Measurements from ENCODE around the gene PGK1.
A peak's percentile ranks its signal among the peaks of the same experiment; 100 is the strongest.
"Not testable (repeated sequence)": the region's sequence is repeated elsewhere in the genome, so short reads cannot be mapped to it uniquely, and the experiment has no call there.

Gene PGK1

DNA sequence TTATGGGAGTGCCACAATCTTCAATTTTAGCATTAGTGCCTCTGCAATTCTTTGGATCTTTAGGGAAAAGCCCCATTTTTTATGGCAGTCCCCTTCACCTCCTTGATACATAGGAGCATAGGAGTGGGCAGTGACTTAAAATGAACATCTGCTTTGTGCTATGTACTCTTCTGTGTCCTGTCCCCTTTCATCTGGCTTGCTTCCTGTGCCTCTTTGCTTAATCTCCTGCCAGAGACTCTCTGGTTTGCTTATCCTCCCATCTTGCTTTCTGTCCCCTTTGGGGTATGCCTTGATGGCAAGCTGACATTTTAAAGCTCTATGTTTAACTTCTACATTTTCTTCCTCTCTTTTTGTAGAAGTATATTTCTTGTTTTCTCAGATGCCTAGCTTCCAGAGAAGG, 12.3 kb downstream of the PGK1 start:
- no peak for DNase-seq (ENCODE audit: low read depth)

DNA sequence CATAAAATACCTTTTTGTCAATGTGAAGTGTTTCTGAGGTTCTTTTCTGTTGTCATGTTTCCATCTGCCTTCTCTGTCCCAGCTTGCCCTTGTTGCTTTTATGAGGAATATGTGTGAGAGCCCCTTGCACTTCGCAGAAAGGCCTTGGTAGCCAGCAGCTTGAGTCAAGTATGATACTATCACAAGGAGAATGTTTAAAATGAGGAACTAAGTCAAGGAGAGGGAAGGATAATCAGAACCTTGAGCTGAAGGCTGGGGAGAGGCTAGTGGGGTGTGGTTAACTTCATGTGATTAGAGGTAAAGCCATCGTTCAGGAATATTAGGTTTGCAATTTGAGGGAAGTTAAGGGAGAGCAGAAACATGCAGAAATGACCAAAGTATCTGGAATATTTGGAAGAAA, 12.7 kb downstream of the PGK1 start:
- DNase-seq (ENCODE audit: low read depth) = no peak

DNA sequence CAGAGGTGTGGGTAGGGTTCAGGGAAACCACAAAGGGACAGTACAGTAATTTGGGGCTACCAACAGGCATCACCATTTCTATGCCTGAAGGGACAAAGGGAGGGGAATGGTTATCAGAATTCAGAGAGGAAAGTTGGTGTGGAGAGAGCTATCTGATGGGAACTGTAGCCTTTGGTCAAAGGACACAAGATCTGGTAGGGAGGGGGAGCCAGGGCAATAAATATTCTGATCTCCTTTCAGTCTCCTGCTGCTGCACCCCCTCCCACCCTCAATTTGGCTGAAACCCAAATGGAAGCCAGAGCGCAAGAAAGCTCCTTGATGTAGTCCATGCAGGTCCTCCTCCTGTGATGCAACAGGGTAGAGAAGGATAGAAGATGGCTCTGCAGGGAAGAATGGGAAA, 14.6 kb downstream of the PGK1 start:
- DNase-seq (ENCODE audit: low read depth) = no peak

DNA sequence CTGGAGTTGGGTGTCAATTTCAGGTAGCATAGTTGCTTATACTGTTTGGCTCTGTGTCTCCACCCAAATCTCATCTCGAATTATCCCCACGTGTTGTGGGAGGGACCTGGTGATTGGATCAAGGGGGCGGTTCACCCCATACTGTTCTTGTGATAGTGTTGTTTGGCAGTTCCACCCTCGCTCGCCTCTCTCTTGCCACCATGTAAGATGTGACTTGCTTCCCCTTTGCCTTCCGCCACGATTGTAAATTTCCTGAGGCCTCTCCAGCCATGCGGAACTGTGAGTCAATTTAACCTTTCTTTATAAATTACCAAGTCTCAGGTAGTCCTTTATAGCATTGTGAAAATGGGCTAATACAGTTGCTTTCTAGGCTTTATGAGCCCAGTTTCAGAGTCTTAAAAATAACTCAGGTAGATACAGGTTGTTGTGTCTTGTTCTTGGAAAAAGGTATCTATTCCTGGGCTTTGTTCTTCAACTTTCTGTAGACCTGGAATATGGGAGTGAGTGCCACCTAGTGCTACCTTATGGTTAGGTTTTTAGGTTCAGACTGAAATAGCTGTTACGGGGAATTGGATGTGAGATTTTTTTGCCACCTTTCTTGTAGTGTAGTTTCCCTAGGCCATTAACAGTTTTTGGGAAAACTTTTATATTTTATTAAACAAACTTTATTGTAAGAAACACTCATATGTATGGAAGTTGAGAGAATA, 15.6 kb downstream of the PGK1 start:
- DNase-seq (ENCODE audit: low read depth) = no peak

DNA sequence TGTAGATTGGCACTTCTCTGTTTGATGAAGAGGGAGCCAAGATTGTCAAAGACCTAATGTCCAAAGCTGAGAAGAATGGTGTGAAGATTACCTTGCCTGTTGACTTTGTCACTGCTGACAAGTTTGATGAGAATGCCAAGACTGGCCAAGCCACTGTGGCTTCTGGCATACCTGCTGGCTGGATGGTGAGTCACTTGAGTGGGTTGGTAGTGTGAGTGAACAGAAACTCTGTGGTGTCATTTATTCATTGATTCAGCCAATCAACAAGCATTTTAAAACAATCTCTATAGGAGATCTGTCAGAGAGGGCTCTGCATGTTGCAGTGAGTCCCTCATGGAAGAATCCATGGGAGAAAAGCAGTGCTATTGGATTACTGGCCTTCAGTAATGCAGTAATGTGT, 19.1 kb downstream of the PGK1 start:
- DNase-seq (ENCODE audit: low read depth) = no peak

DNA sequence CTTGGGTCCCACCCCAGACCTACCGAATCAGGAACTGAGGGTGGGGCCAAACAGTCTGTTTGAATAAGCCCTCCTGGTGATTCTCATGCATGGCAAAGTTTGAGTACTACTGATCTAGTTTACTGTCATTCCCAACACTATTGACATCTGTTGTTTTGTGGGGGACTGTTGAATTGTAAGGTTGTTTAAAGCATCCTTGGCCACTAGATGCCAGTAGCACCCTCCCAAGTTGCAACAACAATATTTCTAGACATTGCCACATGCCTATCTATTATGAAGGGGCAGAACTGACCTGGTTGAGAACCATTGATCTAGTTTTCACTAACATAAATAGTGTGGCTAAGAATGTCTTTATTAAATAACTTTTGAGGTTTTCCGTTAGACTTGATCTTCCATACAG, 20.3 kb downstream of the PGK1 start:
- DNase-seq (ENCODE audit: low read depth) = no peak

DNA sequence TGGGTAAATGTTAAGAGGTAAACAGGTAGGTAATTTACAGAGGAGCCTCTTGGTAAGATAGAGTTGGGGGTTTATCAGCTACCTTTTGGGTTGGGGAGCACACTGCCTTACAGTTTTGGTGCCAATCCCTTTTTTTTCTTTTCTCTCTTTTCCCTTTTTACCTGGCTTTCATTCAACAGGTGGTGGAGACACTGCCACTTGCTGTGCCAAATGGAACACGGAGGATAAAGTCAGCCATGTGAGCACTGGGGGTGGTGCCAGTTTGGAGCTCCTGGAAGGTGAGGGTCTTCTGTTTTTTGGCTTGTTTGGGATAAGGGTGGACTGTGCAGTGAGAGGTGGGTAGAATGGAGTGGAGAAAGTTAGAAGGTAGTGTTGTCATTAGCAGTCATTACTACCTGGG, 21.1 kb downstream of the PGK1 start:
- no peak for DNase-seq (ENCODE audit: low read depth)

DNA sequence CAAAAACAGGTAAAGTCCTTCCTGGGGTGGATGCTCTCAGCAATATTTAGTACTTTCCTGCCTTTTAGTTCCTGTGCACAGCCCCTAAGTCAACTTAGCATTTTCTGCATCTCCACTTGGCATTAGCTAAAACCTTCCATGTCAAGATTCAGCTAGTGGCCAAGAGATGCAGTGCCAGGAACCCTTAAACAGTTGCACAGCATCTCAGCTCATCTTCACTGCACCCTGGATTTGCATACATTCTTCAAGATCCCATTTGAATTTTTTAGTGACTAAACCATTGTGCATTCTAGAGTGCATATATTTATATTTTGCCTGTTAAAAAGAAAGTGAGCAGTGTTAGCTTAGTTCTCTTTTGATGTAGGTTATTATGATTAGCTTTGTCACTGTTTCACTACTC, 21.7 kb downstream of the PGK1 start:
- DNase-seq (ENCODE audit: low read depth) = not testable (repeated sequence)

DNA sequence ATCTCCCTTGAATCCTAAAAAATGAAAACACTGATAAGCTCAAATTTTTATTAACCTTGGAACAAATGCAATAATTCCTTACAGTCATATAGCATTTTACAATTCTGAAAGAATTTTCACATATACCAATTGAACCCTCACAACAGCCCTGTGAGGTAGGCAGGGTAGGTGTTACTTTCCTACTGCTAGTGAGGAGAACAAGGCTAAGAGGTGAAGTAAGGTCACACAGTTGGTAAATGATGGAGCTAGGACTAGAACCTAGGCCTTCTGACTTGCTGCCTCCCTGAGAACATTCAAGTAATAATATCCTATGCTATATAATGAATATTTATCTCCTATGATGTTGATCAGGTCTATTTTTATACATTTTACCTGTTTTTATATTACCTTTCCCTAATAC, 25.7 kb downstream of the PGK1 start:
- no peak for DNase-seq (ENCODE audit: low read depth)

DNA sequence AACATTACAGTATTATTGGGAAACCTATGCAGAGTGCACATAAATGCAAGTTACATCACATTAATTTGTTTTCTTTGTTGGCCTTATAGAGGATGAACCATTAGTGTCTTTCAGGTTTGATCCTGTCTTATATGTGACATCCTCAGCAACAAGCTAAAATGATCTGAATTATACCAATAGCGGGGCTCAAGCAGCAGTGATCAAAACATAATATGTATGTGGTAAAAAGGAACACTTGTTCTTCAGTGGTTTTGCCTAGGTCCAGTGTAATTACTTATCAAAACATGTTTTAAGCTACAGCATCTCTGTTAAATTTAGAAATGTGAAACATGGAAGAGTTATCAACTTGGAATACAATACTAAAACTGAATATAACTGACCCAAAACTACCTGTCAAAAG, 26.3 kb downstream of the PGK1 start:
- no peak for DNase-seq (ENCODE audit: low read depth)

DNA sequence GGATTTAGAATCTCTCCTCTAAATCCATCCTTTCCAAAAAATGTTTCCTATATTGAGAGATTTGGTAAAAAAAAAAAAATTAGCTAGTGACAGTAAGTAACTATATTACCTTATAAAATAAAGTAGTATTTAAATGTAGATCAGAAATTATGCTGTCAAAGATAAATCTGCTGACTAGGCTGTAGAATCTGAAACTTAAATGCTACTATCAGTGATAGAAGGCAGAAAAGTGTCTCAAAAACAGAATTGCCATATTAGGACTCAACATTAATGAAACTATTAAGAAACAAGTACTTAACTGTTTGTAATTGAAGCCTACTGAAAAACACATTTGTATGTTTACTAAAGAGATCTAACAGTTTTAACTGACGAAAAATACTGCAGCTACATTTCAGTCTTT, 27.1 kb downstream of the PGK1 start:
- DNase-seq (ENCODE audit: low read depth) = no peak

DNA sequence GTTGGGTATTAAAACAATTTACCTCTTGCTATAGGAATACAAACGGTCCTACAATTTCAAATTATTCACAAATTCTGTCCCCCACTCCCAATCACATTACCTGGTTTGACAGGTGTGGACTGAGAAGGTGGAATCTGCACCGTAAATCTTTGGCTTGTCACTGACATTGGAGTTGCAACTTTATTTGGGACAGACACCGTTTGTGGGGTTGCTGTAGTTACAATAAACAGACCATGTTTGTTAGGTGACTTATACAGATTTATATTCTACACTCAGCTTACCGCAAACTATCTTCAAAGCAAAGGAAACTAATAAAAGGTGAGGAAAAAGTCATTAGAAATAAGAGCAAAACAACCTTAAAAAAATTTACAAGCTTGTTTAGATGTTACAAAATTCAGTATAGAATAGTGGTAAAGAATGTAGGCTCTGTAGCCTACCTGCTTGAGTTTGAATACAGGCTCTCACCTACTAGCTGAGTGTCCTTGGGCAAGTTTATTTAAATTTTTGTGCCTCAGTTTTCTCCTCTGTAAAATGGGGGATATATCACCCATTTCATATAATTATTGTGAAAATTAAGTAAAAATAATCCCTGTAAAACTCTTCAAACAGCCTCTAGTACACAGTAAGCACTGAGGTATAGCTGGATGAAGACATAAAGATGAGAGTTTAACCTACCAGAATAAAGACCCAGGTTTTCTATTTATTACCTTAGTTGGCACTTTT, 29.4 kb downstream of the PGK1 start:
- DNase-seq (ENCODE audit: low read depth) = no peak

DNA sequence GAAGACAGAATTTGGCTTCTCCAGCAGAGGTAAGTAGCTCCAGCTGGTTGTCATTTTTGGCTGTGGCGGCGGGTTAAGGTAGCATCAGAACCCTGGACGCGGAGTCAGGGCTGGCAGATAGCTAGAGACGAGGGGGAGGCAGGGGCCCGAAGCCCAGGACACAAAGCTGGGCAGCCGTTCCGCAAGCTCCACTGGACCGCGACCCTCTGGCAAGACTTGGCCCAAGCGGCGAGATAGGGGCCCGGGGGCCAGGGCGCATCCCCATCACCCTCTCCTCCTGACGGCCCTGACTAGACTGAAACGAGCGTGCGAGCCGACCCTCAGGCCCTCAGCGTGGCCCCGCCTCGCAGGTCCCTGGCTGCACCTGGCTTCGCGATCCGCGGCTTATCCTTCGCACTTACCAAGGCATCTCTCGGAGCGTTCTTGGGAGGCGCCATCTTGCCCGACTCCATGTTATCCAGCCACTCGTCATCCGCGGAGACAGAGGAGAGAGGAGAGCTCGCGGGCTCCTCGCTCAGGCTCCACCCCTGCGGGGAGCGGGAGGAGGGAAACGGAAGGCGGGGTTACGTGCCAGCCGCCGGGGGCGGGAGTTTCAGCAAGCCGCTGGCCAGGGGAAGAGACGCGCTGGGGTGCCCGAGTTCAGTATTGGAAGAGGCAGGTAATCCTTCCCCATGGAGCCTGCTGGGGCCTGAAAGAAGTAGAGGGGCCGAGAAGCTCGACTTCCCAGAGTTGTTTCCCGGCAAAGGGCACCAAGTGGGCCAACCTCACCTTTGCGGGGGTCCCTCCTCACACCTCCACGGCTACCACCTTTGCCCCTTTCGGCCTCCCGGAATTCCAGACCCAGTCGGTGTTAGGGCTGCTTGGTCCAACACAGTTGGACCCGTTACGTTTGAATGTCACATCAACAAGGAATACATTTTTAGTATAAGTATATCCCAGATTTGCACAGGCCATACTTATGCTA, 35.4 kb downstream of the PGK1 start, which contains the start of gene TAF9B:
Gene TAF9B (minus strand): TSS at position 491 of the 964 bp plus-strand sequence. CDS start 39 bp downstream, at position 452.
- peak; percentile 46 for DNase-seq (ENCODE audit: low read depth)

DNA sequence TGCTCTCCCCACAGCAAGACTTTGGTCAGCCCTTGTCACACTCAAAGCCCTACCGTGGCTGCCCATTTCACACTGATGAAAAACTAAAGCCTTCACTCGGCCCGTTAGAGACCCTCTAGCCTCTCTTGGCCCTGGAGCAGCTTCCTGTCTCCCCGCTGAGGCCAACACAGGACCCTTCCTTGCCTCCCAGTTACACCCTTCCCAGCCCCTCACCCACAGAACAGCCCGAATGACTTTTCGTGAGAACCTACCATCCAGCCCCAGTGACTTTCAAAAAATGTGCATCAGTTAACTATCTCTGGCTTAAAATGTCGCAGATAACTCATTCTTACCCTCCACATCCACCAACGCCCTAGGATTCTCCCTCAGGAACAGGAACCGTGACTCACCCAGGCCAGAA, 36.2 kb downstream of the PGK1 start:
- DNase-seq (ENCODE audit: low read depth) = no peak

DNA sequence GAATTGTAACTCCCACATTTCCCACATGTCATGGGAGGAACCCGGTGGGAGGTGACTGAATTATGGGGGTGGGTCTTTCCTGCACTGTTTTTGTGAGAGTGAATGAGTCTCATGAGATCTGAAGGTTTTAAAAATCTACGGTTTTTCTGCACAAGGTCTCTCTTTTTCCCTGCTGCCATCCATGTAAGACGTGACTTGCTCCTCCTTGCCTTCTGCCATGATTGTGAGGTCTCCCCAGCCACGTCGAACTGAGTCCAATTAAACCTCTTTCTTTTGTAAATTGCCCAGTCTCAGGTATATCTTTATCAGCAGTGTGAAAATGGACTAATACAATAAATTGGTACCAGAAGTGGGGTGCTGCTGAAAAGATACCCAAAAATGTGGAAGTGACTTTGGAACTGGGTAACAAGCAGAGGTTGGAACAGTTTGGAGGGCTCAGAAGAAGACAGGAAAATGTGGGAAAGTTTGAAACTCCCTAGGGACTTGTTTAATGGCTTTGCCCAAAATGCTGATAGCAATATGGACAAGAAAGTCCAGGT, 43.0 kb downstream of the PGK1 start:
- DNase-seq (ENCODE audit: low read depth) = not testable (repeated sequence)

DNA sequence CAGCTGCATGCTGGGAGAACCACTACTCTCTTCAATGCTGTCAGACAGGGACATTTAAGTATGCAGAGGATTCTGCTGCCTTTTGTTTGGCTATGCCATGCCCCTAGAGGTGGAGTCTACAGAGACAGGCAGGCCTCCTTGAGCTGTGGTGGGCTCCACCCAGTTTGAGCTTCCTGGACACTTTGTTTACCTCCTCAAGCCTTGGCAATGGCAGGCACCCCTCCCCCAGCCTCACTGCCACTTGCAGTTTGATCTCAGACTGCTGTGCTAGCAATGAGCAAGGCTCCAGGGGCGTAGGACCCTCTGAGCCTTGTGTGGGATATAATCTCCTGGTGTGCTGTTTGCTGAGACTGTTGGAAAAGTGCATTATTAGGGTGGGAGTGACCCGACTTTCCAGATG, 53.3 kb downstream of the PGK1 start:
- DNase-seq (ENCODE audit: low read depth) = not testable (repeated sequence)

DNA sequence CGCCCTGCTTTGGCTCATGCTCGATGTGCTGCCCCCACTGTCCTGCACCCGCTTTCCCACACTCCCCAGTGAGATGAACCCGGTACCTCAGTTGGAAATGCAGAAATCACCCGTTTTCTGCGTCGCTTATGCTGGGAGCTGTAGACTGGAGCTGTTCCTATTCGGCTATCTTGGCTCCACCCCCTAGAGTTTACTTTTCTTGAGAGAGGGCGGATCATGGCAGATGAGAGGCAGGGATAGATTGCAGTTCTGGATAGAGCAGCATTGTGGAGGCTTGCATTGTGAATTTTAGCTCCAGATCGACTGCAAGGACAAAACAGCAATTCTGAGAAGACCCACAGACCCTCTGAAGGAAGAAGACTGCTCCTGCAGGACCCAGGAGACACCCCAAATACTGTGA, 53.8 kb downstream of the PGK1 start:
- not testable (repeated sequence) for DNase-seq (ENCODE audit: low read depth)

DNA sequence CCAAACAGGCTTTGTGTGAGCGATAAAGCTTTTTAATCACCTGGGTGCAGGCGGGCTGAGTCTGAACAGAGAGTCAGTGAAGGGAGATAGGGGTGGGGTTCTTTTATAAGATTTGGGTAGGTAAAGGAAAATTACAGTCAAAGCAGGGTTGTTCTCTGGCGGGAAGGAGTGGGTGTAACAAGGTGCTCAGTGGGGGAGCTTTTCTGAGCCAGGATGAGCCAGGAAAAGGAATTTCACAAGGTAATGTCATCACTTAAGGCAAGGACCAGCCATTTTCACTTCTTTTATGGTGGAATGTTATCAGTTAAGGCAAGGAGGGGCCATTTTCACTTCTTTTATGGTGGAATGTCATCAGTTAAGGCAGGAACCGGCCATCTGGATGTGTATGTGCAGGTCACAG, 56.7 kb downstream of the PGK1 start:
- DNase-seq (ENCODE audit: low read depth) = not testable (repeated sequence)

DNA sequence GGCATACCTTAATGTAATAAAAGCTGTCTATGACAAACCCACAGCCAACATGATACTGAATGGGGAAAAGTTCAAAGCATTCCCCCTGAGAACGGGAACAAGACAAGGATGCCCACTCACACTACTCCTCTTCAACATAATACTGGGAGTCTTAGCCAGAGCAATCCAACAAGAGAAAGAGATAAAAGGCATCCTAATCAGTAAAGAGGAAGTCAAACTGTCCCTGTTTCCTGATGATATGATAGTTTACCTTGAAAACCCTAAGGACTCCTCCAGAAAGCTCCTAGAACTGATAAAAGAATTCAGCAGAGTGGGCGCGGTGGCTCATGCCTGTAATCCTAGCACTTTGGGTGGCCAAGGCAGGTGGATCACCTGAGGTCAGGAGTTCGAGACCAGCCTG, 59.1 kb downstream of the PGK1 start:
- DNase-seq (ENCODE audit: low read depth) = not testable (repeated sequence)

DNA sequence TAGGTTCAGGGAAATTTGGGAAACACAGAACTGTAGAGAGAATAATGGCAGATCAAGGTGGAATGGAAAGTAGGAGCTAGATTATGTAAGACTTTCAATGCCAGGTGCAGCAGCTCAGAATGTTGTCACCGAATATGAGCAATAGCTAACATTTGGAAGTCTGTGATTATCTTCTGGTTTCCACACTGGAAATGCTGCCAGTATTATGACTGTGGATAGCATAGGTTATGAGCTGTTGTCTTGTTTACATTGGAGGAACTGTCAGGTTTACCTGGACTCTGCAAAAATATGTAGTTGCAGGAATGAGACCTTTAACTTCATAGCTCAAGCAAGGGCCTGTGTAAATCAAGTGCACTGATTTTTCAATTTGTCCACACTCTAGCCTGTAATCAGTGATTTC, 61.4 kb downstream of the PGK1 start:
- DNase-seq (ENCODE audit: low read depth) = no peak

DNA sequence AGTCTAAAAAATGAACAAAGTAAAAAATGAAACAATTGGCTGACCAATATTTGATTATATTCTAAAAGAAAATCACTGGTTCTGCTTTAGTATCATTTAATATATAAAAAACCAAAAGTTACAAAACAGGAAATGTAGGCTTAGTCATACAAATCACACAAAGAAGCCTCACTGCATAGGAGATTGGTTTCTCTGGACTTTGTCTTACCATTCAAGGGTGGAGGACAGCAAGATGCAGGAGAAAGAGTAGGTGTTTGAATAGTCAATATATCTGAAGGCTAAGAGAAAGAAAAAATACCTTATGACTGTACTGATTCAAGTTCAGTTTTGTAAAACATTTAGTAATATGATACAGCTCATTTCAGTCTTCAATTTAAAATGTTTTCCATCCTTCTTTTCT, 64.0 kb downstream of the PGK1 start:
- DNase-seq (ENCODE audit: low read depth) = no peak
